Medulla oblongata (tissue), 1 donor: ENCODE measurements around the gene OR52I2.

ENCODE experiments used
- DNase-seq: peaks from one replicate; pipeline ENCODE4 v3.0.0-alpha.2; 2015; ENCODE audit errors: extremely low spot score

OR52I2 gene

DNA sequence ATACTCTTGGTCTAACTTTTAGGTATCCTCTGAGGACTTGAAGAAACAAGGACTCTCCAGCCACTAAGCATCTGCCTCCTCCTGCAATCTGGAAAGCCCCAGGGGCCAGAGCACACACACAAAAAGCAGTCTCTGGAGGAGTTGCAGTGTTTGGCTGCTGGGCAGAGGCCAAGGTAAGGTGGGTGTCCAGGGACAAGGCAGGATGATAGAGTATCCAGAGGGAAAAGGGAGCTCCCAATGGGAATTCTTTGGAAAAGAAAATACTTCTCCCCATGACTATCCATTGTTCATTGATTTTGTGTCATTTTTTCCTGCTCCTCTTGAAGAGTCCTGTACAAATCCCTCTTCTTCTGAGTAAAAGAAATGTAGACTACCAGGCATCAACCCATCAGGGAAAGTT is at the start of gene OR52I2:
Gene OR52I2, plus strand, starts transcription at position 301 of the 400 bp plus-strand sequence.
- DNase-seq: no peak

DNA sequence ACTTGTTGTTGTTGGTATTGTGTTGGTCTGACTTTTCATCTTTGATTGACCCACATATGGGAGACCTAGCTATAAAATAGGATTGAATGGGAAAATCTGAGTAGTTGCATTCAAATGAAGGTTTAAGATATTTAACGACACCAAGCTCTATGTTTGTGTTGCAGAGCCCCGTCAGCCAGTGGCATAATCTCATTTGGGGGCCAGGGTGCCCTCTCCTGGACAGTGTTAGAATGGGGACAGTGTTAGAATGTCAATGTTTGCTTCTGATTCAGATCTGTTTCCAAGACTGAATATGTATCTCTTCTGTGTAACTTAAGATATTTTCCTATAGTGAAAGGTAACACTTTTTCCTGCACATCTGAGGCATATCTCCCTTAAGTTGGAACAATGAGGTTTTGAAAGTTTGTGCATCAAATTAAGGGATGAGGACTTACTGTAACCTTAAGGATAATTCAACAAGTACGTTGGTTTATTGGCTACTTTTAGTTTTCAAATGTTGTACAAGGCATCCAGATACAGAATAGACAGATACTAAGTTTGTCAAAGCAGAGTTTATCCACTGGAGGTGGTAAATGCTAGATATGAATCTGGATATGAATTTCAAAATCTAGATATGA is 41.8 kb upstream of the OR52I2 start:
- peak; percentile 70 for DNase-seq

DNA sequence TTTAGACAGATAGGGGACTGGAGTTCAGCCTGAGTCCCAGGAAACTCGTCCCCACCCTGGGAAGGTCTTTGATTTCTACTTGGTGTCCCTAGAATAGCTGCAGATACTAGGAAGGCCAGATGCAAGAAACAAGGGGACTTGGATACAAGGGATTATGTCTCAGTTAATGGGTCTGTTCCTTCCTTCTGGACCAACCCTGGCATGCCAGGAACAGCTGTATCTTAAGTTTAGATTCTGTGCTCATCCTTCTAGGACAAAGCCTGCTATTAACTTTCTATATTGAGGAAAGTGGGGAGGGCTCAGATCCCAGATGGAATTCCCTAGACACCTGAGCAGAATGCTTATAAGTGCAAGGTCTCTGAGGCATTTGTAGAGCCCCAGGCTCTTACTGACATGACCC is 40.5 kb upstream of the OR52I2 start:
- DNase-seq: no peak

DNA sequence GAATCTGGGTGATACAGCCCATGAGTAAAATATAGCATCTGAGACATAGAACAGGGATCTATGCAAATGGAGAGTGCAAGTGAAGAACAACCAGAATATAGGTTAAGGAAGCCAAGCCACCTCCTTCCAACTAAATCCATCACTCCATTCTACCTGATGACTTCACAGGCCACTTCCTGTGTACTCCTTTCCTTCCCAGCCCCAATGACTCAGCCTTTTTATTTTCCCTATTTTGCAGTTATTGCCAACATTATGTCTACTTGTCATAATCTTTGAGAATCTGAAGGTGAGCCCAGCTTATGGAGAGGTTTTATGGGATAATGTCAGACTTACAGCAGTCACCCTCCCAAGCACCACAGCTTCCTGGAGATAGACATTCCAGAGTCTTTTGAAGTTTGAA is 38.0 kb upstream of the OR52I2 start:
- DNase-seq: no peak

DNA sequence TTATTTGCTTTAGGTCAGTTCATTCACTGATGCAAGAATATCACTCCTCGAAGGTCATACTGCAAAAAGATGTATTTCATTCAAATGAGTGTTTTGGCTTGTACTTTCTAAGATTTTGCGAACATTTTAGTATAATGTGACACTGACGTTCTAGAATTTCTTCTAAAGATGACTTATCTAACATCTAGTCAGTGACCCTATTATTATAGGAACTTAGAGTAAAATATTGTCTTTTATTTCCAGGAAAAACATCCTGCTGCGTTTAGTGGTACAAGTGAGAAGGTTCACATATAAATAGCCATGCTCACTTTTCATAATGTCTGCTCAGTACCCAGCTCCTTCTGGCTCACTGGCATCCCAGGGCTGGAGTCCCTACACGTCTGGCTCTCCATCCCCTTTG is 36.7 kb upstream of the OR52I2 start, which contains the start of gene OR52M1:
Gene OR52M1, plus strand, starts transcription at position 301 of the 400 bp plus-strand sequence. Its CDS starts 0 bp downstream, at position 301.
- no peak for DNase-seq

DNA sequence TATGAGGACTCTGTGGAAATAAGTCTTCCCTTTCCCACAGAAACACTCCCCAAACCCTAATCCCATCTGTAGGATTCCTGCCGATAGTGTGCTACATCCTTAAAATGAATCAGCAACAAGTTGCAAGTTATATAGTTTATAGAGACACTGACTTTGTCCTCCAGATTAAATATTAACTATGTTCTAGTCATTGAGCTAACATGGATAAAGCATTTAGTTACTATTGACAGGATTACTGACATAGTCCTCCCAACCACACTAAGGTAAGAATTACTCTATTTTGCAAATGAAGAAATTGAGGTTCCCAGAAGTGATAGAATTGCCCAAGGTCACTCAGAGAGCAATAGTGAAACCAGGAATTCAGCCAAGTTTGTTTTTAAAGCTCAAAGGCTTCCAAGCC is 34.7 kb upstream of the OR52I2 start:
- no peak for DNase-seq

DNA sequence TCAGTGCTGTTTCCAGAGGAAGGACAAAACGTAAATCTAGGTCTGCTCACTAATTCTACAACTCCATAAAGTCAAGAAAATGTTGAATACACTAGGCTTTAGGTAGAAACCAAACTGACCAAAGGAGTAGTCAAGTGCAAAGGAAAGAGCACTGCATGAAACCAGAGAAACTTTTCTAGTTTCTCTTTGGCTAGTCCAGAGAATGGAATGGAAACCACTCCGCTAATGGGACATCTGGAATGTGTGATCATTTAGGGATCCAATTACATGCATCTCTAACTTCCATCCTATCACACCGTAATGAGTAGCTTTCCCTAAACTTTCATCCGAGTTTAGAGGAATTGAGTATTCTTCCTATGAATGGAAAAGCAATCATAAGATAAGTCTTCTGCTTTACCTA is 34.1 kb upstream of the OR52I2 start:
- no peak for DNase-seq

DNA sequence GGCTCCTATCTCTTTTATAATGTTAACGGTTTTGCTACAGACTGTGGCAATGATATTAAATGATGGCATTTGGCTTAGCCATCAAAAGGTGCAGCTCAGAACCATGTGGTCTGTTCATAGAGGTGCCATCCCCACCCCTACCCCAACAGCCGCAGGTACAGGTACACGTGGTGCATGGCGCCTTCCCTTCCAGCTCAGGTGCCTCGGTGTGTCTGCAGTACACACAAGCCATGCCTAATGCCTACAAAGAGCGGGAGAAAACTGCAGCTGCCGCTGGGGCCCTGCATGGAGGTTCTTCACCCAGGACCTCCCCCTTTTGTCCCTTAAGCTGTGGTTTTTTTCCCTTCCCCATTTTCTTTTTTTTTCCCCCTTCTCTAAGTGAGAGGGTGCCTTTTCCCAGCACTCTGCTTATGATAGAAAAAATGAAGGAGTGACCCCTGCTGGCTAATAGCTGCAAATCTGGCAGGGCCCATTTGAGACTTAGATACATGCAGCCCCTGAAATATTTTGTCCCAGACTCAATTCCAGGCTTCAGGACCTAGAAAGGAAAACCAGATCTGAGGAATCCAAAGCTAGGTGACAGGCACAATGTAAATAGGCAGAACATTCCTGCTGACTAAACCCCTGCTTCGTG is 30.1 kb upstream of the OR52I2 start:
- no peak for DNase-seq

DNA sequence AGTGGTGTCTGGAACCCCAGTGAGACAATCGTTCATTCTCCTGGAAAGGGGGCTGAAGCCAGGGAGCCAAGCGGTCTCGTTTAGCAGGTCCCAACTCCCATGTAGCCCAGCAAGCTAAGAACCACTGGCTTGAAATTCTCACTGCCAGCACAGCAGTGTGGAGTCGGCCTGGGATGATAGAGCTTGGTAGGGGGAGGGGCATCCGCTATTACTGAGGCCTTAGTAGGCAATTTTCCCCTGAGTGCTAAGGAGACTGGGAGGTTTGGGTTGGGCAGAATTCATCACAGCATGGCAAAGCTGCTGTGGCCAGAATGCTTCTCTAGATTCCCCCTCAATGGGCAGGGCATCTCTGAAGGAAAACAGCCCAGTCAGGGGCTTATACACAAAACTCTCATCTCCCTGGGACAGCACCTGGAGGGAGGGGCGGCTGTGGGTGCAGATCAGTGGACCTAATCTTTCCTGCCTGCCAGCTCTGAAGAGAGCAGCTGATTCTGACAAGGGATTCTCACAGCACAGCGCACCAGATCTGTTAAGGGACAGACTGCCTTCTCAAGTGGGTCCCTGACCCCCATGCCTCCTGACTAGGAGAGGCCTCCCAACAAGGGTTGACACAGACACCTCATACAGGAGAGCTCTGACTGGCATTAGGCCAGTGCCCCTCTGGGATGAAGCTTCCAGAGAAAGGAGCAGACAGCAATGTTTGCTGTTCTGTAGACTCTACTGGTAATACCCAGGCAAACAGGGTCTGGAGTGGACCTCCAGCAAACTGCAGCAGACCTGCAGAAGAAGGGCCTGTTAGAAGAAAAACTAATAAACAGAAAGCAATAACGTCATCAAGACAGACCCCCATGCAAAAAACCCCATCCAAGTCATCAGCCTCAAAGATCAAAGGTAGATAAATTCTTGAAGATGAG is 21.8 kb upstream of the OR52I2 start:
- DNase-seq: no peak

DNA sequence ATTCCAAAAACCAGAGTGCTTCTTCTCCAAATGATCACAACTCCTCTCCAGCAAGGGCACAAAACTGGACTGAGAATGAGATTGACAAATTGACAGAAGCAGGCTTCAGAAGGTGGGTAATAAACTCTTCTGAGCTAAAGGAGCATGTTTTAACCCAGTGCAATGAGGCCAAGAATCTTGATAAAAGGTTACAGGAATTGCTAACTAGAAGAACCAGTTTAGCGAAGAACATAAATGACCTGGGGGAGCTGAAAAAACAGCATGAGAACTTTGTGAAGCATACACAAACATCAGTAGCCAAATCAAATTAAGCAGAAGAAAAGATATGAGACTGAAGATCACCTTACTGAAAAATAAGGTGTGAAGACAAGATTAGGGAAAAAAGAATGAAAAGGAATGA is 21.1 kb upstream of the OR52I2 start:
- no peak for DNase-seq

DNA sequence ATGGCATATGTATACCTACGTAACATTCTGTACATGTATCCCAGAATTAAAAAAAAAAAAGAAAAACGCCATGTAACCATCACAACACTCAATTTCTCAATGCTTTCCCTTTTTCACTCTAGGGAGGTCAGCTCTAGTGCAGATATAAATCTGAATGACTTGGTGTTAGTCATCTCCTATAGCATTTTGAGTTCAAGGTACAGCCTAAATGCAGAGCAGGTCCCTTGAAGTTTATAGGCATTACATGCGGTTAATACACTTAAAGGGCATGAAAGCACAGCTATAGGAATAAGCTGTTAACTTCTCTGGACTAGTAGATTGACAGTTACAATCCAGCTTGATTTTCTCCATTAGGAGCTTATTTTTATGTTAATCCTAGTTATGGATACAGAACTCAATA is 16.2 kb upstream of the OR52I2 start:
- no peak for DNase-seq

DNA sequence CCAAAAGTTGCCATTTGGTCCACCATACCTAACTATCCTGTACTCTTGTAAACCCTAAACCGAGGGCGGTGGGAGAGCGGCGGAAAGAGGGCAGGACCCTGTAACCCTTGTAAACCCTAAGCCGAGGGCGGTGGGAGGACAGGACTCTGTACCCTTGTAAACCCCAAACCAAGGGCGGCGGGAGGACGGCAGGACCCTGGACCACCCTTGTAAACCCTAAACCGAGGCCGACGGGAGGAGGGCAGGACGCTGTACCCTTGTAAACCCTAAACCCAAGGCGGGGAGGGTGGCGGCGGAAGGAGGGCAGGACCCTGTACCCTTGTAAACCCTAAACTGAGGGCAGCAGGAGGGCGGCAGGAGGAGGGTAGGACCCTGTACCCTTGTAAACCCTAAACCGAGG is 12.5 kb upstream of the OR52I2 start:
- no peak for DNase-seq

DNA sequence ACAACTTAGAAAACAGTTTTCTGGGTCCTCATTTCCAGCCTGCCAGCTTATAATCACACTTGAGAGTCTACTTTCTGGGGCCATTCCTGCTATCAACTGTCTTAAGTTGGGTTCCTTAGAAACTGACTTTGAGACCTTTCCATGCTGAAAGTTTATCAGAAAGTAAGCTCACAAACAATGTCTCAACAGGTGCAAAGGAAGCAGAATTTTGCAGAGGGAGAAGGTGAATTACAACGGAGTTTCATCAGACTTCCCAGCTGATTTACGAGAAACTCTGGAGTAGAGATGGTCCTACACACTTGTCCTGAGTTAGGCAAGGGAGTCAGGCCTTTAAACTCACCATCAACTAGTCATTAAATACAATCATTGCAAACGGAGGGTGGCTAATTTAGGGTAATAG is 4.7 kb upstream of the OR52I2 start:
- no peak for DNase-seq

DNA sequence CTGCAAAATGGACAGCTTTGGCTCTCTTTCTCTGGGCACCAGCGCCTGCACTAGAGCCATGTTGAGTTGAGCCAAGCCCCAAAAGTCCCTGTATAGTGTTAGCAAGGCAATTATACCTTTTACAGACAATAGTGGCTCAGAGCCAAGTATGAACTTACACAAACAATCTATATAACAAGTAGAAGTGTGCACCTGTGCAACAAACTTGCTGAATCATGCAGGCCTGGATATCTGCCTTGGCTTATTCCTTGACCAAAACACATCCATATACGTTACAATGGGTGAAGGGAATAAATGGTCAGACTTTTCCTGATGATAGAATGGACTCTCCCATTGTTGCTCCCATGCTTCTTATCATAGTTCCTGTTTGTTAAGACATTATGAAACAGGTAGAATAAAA is 3.8 kb upstream of the OR52I2 start:
- no peak for DNase-seq

DNA sequence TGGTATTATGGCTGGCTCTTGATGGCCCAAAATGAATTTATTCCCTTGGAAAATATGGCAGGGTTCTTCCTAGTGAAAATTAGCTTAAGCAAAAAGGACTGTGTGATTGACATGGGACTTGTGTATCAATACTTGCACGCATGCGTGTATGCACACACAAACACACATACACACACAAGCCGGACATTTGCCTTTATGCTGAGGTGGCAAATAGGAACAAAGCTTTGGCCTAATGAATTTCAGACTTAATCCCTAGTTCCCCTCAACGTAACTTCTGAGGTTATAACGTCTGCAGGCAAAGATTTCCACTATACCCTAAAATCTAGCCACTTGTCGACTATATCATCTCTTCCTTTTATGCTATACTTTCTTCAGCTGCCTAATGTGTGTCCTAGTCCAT is 2.9 kb upstream of the OR52I2 start:
- DNase-seq: no peak

DNA sequence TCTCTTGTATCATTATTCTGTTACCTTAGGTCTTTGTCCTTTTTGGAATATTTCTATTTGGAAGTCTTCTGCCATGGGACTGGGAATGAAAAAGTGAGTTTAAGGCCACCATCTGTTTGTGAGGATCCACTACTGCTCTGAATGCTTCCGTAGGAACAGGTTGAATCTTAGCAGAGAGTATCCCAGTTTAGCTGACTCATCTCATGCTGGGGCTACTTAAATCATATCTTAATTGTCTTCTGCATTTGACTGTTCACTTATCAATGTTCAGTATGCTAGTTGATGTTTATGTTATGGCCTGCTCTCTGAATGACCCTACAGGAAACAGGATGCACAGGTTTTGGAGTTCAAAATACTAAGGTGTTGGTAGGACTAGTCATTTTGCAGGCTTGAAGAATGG is 1.4 kb upstream of the OR52I2 start:
- DNase-seq: no peak

DNA sequence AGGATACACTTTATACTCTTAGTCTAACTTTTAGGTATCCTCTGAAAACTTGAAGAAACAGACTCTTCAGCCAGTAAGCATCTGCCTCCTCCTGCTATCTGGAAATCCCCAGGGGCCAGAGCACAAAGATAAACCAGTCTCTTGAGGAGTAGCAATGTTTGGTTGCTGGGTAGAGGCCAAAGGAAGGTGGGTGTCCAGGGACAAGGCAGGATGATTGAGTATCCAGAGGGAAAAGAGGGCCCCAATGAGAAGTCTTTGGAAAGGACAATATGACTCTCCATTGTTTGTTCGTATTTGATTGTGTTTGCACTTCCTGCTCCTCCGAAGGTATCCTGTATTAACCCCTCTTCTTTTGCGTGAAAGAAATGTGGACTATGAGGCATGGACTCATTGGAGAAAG is 7.5 kb downstream of the OR52I2 start:
- DNase-seq: no peak

DNA sequence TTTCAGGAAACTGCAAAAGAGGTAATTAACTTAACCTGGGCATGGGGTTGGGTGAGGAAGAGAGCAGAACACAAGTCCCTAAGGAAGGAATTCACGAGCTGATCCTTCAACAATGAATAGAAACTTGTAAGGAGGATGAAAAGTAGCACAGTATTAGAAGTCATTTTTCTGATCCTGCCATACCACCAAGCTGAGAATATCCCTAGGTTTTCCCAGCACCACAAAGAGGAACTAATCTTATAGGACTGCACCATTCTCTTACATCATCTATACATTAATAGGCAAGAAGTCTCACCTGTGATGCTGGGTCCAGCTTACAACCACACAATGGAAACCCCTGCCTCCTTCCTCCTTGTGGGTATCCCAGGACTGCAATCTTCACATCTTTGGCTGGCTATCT is 12.2 kb downstream of the OR52I2 start, which contains the start of gene OR52I1:
Gene OR52I1, plus strand, starts transcription at position 301 of the 400 bp plus-strand sequence. Its CDS starts 0 bp downstream, at position 301.
- no peak for DNase-seq

DNA sequence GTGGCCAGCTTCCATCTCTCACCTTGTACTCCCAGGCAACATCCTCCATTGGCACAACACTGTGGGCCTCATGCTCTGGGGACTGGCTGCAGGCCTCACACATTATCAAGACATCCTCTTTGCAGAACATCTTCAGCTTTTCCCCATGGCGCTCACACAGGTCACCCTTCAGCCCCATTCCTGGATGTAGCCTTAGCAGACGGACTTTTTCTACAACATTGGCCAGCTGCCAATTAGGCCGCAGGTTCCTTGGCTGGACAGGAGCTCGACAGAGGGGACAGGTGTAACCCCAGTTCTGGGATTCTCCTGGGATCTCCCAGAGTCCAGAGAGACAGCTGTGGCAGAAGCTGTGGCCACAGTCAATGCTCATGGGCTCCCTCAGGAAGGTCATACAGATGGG is 23.5 kb downstream of the OR52I2 start:
- no peak for DNase-seq

DNA sequence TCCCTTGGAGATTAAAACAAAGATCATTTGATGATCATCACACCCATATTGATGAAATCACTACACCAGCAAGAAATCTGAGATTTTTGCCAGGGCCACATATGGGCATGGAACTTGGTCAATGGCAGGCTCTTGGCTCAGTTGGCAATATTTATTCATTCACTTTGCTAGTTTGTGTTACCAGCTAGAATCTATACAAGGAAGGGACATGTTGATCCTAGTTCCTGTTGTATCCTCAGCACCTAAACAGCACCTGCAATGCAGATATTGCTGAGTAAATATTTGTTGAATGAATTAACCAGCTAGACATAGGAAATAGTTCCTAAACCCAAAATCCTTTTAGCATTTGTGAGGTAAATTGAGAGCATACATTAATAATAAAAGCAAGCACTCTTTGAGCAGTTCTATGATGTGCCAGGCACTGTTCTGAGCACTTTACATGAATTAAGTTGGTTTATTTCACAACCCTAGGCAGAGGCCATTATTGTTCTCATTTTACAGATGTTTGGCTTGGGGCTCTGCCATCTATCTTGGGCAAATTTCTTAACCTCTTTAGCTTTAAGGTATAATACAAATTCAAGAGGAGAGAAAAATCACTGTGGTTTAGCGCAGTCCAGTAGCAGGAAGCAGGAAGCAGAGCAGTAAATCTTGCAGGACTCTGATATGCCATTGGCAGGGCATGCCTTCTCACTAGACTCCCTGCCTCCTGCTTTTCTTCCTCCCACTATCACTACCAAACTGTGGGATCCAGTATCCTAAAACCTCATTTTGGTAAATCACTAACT is 24.9 kb downstream of the OR52I2 start:
- no peak for DNase-seq

DNA sequence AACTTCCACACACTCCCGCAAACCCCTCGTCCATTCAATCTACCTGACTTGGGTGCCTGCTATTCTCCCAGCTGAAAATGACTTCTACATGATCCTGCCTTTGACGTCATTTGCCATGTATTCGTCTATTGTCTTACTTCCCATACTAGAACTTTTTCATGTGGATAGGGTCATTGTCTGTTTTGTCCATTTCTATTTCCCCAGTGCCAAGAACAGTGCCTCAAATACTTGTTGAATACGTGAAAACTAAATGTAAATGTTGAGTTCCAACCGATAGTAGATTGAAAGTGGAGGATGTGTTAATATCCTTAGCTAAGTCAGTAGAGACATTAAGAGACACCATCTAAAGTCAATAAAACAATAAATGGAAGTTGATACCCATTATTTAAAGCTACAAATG is 25.6 kb downstream of the OR52I2 start:
- DNase-seq: peak; percentile 46
